K562 (cell line): ENCODE data around the gene ATG10. TPM values are rescaled to one million over a fixed set of nuclear protein-coding genes. Genes with fewer than 3 reads are reported as not detected.

Experiments
- ATF1 ChIP-seq, 2 experiments: fragments of 450-650 bp in 1 of 2; IDR thresholded peaks; 2 replicates each; pipeline ENCODE4 v1.6.1; 2016; ENCODE audit warnings: missing compliant biosample characterization in 1 of 2, missing genetic modification characterization in 1 of 2
- E2F6 ChIP-seq, 2 experiments: IDR thresholded peaks; 2 replicates each; pipeline ENCODE4 v1.6.1; 2011; ENCODE audit warnings: borderline replicate concordance in 1 of 2, control low read depth in 1 of 2, low read depth in 1 of 2, low read length in 1 of 2, mild to moderate bottlenecking in 1 of 2, mixed read lengths in 1 of 2, moderate library complexity in 1 of 2; ENCODE audit not compliant: insufficient read depth in 1 of 2, insufficient read length in 1 of 2, poor library complexity in 1 of 2, severe bottlenecking in 1 of 2; ENCODE audit errors: extremely low read depth in 1 of 2
- KLF1 ChIP-seq: fragments of 450-650 bp; IDR thresholded peaks from 2 replicates; pipeline ENCODE4 v1.6.1; 2016; ENCODE audit warnings: missing genetic modification characterization, missing compliant biosample characterization
- PHF8 ChIP-seq: fragments of 200-600 bp; sonication (generic); IDR thresholded peaks from 2 replicates; pipeline ENCODE4 v1.6.1; 2012; ENCODE audit warnings: mixed run types, mild to moderate bottlenecking, inconsistent platforms, low read length, moderate library complexity, borderline replicate concordance
- TCF7L2 ChIP-seq: fragments of 150-350 bp; IDR thresholded peaks from 2 replicates; pipeline ENCODE4 v1.6.1; 2016; ENCODE audit warnings: low read depth, mild to moderate bottlenecking, low read length, moderate library complexity
- ZBTB40 ChIP-seq, 2 experiments: fragments of 450-650 bp in 1 of 2; sonication (generic) in 1 of 2; formaldehyde crosslinking in 1 of 2; IDR thresholded peaks; 2 replicates each; pipeline versions ENCODE4 v1.7.1 to v1.9.0; 2016 to 2022; ENCODE audit warnings: inconsistent platforms in 1 of 2, mild to moderate bottlenecking in 1 of 2, missing genetic modification reagents in 1 of 2
- ZKSCAN8 ChIP-seq: fragments of 200-800 bp; sonication (Bioruptor generic); IDR thresholded peaks from 2 replicates; pipeline ENCODE4 v1.6.1; 2016; ENCODE audit warnings: missing genetic modification characterization, missing compliant biosample characterization
- ZNF551 ChIP-seq: fragments of 250-450 bp; sonication (Bioruptor Pico); IDR thresholded peaks from 2 replicates; pipeline ENCODE4 v1.5.0; 2021; ENCODE audit warnings: mild to moderate bottlenecking, moderate library complexity
- polyA plus RNA-seq, 8 experiments: library from polyadenylated mRNA; depleted of rRNA in 4 of 8; stranded (reverse) in 5 of 8; unstranded in 3 of 8; fragments of >200 nt; fragmentation: Nextera tagmentation in 2 of 8; fragmentation: Illumina TruSeq in 1 of 8; extraction: Ambion mirVana in 2 of 8; extraction: Trizol in 1 of 8; gene quantifications; 2 replicates each; pipeline versions ENCODE4 v1.2.1 to v1.2.3, GENCODE V29; 2011 to 2014; ENCODE audit warnings: inconsistent platforms in 1 of 8, missing spikeins in 1 of 8
- total RNA-seq, 7 experiments: library from RNA; depleted of rRNA in 6 of 7; stranded (reverse); fragments of >200 nt in 6 of 7; fragmentation: Illumina TruSeq in 2 of 7; extraction: Trizol in 2 of 7; gene quantifications; 2 replicates each; pipeline versions ENCODE4 v1.2.1 to v1.2.3, GENCODE V29; 2011 to 2021; ENCODE audit warnings: low replicate concordance in 1 of 7

The ATG10 gene
- total and polyA plus RNA-seq, 9 of the 15 experiments (the other 6 are each of a cell fraction or from before 2014, with no cell fraction given) = 7.0 to 18.8 (median 14.6) TPM

GRCh38 chr5:82068723-82069122, 96.9 kb downstream of the ATG10 start (continued):
- TF ChIP-seq ZBTB40 (IDR thresholded peaks at IDR 0.05) = no peak
- no peak for TF ChIP-seq ZBTB40 (CRISPR knock-in tag; IDR thresholded peaks at IDR 0.05)
- TF ChIP-seq TCF7L2 = no peak
- no peak for TF ChIP-seq E2F6 (IDR thresholded peaks at IDR 0.05; ENCODE audit: borderline replicate concordance in 1 of 2, extremely low read depth in 1 of 2, insufficient read depth in 1 of 2, insufficient read length in 1 of 2, low read depth in 1 of 2, low read length in 1 of 2, poor library complexity in 1 of 2, severe bottlenecking in 1 of 2)
- no peak for TF ChIP-seq ZNF551 (CRISPR knock-in tag)
- no peak for TF ChIP-seq KLF1 (tag)
- TF ChIP-seq ATF1 (CRISPR knock-in tag; IDR thresholded peaks at IDR 0.05) = no peak
- no peak for TF ChIP-seq ATF1 (tag; IDR thresholded peaks at IDR 0.05)
- no peak for TF ChIP-seq ZKSCAN8
- TF ChIP-seq PHF8 = no peak
- TF ChIP-seq, all 486 proteins: peak for 0
